ENCODE measurements around the gene MEF2D.

The MEF2D gene

DNA sequence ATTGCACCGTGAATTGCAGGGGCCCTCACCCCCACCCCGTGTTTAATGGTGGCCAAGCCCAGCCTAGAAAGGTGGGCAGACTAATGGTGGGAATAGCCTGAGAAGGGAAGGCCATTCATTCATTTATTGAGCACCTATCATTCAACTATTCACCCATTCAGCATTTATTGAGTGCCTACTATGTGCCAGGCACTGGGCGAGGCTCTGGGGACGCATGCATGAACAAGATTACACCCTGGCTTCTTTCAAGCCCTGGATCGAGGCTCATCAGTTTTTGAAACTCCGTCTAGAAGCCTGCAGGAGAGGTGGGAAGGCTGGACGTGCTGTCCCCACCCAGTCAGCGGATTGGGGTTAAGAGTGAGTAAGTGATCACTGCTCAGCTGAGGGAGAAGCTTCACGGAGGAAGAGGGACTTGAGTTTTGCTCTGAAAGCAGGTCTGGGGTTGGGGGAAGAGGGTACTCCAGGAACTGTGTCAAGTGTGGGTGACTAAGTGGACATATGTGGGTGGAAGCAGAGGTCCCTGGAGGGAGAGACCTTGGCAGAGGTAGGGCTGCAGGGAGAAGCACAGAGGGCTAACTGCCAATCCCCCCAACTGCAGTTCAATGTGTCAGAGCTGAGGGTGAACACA, 35.6 kb downstream of the MEF2D start:
- DNase-seq = no peak

DNA sequence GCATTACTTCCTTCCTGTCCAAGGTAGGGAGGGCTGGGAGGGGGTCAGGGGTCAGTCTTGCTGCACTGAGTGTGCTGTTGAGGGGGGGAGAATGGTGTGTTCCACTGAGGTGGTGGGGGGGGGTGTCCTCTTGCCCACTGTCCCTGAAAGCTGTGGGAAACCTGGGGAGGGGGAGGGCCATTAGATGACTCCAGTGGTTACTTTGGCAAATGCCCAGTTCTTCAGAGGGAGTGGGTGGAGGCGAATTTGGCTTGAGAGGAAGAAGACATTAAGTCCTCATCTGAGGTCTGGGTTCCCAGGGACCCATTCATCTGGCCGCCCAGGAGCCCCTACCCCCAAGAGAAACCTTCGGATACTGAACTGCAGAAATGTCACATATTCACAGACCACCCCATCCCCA, 36.2 kb downstream of the MEF2D start:
- no peak for DNase-seq

DNA sequence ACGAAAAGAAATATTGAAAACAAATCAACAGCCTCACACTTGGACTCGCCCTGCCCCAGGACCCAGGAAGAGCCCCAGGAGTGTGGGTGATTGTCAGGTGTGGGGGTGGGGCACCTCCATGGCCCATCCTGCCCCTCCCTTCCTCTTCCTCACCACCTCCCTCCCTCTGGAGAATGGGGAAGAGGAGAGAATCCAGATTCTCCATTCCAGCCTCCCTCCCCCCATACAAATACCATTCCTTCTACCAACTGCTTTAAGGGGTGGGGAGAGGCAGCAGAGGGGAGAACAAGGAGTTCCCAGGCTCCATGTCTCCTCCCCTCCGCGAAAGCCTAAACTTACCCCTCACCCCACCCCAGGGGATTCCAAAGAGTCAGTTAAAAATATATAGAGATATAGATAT, 36.7 kb downstream of the MEF2D start:
- DNase-seq = no peak

DNA sequence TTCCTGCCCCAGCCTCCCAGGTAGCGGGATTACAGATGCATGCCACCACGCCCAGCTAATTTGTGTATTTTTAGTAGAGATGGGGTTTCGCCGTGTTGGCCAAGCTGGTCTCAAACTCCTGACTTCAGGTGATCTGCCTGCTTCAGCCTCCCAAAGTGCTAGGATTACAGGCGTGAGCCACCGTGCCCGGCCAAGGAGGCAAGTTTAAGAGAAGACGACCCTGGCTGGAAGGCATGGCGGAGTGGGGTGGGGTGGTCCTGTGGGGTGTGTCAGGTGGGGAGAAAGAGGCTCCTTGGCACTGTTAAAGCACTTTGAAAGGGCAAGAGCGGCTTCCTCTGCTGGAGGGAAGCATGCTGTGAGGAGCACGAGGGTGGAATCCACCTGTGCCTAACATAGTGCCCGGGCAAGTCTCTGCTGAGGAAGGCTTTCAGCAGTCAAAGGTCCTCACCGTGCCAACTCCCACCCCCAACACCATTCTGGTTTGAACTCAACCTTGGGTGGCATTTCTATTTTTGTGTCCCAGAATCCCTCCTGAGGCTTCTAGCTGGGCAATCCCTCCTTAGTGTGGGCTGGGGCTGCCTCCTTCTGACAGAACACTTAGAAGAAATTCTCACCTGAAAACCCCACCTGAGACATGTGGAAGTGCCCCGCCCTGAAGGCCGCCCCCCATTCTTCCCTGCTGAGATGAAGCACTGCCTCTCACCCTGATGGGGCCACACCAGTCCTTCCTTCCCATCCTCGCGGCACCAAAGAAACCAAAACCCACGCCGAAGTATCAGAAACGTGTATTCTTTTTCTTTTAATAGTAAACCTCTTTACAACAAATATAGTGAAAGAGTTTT, 37.4 kb downstream of the MEF2D start:
- DNase-seq = no peak

DNA sequence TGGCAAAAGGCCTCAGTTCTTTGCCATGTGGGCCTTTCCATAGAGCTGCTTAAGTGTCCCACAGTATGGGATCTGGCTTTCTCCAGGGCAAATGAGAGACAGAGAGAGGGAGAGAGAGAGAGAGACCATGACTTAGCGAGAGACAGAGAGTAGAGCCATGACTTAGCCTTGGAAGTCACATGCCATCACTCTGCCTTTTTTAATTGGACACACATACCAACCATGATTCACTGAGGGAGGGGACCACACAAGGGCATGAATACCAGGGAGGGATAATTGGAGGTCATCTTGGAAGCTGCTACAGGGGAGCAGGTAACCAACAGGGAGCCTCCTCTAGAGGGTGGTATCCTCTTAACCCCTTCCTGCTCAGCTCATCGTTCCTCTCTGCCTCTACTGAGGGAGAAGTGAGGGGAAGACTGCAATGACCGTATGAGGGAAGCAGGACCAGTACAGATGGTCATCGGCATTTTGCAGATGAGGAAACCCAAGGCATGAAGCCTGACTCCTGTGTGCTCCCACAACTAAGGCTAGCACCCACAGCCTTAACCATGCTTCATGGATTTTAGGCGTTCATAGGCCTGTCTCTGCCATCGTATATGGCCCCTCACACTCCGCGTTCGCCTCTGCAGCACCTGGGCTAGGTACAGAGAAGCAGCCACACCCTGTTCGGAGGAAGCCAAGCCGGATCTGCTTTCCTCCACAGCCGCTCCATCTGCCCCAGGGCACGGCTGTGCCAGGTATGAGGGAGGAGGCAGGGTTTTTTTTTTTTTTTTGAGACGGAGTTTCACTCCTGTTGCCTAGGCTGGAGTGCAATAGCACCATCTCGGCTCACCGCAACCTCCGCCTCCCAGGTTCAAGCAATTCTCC, 38.6 kb downstream of the MEF2D start:
- no peak for DNase-seq

DNA sequence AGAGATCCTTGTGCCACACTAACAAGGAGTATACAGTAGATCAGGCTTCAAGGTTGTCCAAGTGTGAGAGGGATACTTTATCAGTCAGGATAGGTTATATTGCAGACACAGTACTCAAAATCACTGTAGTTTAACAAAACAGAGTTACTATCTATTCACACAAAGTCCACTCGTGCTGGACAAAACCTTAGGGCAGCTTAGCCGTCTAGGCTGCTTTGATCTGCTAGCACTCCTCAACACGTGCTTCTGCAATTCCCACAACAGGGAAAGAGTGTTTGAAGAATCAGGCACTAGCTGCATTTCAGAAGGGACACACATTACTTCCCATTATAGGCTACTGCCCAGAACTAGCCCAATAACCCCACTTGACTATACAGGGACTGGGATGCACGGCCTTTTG, 39.5 kb downstream of the MEF2D start:
- no peak for DNase-seq

DNA sequence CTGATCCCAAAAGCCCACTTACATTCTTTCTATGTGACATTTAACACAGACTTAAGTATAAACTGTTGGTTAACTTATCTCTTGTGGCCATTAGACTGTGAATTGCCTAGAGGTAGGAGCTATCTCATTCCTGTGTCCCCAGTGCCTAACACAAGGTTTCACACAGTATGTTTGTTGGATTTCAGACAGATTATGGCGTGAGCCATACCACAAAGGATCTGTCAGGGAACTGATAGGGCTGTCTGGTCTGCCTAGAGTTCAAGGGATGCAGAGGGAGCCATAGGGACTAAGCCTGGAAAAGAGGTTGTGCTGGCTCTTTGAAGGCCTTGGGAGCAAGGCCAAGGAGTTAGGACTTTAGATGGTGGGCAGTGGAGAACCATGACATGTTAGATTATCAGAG, 40.0 kb downstream of the MEF2D start:
- DNase-seq = no peak

DNA sequence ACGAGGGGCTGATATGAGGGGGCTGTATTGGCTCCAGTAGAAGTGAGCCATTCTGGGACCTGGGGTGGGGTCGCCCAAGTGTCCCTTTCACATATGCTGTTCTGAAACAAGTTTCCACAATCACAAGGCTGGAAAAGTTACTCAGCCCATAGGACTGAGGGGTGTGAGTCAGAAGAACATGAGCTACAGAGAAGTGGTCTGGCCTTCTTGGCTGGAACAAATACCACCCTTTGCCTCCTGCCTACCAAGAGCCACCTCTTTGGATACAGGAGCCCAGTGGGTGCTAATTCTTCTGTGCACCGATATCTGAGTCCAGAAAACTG, 42.4 kb downstream of the MEF2D start:
- DNase-seq = no peak

DNA sequence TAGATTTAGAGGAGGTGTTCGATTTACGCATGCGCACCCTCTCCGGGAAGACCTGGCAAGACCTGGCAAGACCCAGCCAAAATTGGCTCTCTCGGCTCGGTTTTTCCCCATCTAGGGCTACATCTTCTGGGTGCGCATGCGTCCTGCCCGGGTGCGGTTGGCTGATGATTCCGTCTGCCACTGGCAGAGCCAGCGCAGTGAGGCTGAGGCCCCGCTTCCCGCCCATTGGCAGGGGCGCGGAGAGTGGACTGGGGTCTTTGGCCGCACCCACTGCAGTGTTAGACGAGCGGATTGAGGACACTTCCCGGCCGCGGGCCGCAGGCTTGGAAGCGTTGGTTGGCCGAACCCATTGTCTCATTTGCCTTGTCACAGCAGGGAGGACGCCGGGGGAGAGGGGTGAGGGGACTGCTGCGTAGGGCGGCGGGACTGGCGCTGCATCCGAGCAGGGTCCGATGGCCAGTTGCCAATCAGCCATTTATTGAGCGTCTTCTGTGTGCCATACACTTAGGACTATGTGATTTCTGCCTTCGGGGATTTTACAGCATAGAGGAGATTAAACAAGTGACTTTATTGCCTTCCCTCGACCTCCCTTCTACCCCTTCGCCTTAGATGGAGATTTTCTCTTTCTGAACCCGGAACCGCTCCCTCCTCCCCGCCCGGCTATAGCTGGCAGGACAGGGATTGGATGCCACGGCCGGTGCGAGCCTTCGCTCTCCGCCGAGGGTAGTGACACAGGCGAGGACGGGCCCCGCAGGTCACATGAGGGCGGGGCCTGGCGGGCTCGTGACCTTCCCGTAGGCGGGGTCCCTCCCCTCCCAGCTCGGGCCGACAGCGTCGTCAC, 43.7 kb downstream of the MEF2D start:
- peak; percentile 97 for DNase-seq

DNA sequence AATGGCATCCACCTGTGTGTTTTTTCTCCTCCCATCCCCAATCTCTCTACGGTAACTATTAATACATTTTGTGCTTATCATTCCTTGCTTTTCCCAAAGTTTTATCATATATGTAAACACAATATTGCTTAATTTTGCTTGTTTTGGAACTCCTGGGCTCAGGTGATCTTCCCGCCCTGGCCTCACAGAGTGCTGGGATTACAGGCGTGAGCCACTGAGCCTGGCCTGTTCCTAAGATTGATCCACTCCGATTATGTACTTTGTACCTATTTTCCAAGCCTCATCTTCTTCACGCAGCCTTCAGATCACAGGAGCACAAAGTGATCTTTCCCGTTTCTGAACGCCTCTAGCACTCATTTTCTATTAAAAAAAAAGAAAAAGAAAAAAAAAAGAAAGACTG, 45.2 kb downstream of the MEF2D start:
- no peak for DNase-seq

DNA sequence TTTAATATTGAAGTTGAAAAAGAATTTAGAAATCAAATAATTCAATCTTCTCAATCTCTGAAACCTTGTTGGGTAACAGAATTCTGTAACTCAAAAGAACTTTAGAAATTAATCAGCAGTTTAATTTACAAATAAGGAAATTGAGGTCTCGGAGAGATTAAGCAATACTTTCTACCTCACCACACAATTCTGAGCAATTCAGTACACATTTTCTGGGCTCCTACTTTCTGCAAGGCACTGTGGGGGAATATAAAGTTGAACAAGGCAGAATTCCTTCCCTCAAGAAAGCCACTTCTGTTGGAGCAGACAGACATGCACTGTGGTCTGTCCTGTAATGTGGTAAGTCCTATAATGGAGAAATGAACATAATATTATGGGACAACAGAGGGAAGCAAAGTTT, 47.7 kb downstream of the MEF2D start:
- DNase-seq = no peak

DNA sequence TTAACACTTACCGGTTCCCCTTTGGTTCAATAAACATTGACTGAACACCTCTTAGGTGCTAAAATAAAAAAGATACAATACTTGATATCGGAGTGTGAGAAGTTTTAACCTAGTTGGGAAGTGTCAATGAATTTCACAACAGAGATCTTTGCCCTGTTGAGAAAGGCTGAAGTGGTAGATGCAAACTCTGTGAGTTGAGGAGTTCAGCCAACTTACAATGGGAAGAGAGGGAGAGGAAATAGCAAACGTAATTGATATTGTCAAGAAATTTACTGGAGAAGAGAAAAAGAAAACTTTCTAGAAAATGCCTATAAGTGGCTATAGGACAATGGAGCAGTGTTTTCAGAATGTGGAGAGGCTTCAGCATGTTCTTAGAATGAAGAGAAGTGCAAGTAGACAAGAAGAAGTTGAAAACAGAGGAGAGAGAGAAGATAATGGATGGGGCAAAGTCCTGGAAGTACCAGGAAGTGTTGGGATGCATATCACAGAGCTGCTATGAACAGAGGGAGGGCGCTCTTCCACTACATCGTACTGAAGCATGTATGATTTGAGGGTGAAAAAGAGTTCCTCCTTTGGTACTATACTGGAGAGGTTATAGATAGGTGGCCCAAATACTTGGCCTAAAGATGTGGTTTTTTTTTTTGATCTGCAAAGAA, 48.9 kb downstream of the MEF2D start:
- no peak for DNase-seq

DNA sequence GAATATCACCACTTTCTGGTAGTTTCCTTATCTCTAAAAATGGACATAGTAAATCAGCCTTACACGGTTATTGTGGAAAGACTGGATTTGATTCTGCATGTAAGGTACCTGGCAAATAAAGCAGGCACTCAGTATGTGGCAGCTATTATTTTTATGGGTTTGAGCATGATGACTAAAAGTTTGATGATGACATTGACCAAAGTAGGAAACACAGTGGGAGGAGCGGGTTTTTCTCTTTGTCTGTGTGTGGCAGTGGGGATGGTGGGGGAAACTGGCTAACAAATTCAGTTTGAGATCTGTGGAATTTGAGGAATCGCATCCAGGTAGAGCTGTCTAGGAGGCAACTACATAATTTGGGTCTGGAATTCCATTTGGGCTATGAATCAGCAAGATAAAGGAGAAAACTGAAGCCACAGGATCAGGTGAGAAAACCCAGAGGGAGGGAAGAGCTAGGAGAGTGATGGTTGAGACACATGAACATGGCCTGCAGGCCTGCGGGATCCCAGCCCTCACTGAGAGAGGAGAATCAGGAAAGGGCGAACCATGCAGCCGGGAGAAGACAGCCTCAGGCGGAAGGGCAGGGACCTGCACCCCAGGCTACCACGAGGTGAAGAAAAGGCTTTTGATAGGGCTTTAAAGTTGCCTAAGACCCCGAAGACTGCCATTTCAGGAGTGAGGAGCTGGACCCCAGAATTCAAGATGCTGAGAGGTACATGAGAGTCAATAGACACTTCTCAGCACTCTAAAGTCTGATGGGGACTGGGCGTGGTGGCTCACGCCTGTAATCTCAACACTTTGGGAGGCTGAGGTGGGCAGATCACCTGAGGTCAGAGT, 52.2 kb downstream of the MEF2D start:
- DNase-seq = no peak

DNA sequence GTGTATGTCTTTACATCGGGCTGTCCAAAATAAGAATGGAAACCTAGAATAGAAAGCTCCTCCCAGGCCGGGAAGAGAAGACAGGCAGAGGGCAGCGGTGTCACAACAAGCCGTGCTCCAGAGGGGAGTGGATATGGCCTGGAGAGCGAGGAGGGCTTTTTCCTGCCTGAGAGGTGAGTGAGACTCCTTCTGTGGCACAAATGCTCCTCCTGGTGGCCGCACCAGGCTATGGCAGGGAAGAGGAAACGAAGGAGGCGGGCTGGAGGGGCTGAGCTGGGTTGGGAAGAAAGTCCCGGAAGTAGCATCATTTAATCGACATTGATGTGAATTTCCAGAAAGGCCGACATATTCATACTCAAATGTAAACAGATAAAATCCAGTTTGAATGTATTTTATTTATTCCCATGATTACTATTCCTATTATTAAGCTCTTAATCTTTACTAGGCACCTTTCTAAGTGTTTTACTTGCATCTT, 54.7 kb downstream of the MEF2D start:
- DNase-seq = peak; percentile 78

DNA sequence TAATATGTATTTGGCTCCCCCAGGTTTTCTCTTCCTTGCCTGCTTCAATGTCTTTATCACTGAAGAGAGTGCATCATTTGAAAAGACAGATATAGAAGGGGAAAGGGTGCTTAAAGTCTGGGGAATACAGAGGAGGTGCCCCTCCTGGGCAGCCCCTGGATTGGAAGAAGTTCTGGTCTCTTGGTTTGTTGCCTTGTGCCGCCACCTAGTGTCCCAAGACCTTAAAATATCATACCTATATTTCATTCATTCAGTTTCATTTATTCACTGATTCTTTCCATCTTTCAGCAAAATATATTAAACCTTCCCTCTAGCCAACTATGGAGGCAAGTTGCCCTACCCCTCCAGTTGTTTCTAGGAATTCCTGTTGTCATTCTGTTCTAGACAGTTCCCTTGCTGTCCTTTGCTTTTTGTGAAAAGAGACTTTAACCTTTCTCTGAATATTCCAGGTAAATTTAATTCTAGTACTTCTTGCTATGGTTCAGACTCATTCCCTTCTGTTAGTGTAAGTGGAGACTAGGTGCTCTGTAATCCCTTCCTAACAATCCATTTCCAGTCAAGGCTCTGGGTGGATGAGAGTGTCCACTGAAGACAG, 56.1 kb downstream of the MEF2D start:
- DNase-seq = peak; percentile 41

DNA sequence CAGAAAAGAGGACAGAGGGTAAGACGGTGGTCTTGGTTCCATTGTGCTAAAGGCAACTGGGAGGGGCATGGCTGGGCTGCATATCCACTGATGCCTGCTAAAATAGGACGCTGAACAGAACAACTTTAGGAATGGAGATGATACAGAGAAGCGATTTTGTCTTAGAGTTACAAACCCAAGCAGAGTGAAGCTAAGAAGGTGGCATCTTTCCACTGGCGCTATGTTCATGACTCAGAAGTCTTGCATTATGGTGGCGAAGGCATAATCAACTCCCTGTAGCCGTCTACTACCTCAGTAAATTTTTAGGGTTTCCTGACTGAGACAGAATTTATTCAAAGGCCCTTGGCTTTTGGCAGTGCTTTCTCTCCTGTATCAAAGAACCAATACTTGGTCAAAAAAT, 57.3 kb downstream of the MEF2D start:
- no peak for DNase-seq

DNA sequence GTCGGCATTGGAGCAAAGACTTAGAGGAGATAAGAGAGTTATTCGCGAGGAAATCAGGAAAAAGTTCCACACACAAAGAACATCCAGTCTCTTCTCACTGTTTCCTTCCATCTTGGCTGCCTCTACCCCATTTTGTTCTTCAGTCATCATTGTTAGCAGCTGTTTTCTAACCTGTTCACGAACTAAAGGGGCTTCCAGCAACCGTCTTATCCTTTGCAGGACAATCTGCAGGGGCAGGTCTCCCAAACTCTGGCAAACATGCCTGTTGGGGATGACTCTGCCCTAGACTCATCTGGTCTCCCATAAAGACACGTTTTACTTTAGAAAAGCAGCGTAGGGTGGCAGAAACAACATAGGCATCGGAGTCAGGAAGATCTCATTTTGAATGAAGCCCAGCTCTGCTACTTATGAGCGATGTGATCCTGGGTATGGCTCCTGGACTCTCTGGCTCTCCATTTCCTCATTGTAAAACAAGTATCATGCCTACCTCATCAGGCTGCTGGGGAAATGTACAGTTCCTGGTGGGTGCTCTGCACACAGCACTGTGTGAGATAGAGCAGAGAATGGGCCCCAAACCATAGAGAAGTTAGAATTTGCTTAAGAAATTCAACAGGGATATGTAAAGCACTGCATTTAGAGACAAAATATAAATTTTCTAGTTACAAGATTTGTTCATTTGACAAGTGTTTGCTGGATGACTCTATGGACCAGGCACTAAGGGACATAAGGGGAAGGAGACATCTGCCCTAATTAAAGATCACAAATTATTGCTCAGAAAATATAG, 59.7 kb downstream of the MEF2D start:
- DNase-seq = no peak

DNA sequence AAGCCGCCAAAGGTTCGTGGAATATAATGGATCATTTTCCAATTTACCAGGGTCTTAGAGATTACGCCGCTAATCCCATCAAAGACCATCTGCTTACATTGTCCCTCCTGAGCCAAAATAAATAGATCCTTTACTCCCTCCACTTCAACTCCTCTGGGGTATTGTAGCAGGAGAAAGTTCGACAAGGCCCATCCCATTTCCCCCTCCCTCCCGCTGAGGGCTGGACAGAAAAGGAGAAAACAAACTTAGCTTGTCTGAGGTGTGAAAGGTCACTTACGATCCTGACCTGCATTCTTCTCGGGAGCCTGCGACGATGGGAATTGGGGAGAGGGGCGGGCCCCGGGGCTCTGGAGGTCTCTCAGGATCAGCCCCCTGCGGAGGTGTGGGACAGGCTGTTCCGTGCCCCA, 60.8 kb downstream of the MEF2D start:
- DNase-seq = no peak

DNA sequence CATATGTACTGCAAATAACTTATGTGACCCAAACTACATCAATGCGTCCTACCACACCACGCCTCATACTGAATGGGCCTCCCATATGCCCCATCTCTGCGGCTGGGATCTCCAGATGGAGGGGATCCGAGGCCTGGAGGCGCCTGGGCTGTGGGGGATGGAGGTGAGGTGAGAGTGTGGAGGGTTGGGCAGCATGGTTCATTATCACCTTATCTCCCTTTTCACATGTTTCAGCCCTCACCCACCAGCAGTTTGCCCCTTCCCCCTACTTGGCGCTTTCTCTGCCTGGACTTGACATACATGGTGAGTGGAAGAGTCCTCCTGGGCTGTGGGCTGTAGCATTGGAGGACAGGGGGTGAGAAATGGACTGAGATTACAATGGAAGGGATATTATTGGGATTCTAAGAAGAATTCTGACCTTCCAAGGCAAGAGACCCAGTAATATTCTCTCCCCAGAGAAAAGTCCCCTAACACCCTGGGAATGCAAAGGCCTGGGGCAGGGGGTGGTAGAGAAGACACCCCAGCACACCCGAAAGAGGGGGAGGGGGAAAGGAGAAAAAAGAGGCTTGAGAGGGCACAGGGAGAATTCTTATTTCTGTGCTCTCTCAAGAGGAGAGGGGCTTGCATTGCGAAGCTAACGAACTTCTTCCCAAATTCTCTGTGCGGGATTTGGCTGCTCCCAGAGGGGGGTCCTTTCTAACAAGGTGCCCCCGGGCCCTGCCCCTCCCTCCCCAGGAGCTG, 61.4 kb downstream of the MEF2D start:
- DNase-seq = no peak

All from stimulated activated CD4-positive, alpha-beta T cell treated with anti-CD3 and anti-CD28 coated beads, Interleukin-4, amount 100 ng/mL, for 1 hour (primary cell).